A549 (cell line): Measurements from ENCODE around the gene PTP4A2. TPM values are rescaled to one million over a fixed set of nuclear protein-coding genes. Genes with fewer than 3 reads are reported as not detected.

Source experiments
- ATAC-seq, 2 experiments: fragments of 200-7000 bp in 1 of 2; fragments of >200 bp in 1 of 2; cut with Nextera tagmentation in 1 of 2; cut with Tn5 transposase in 1 of 2; 3 replicates each; pipeline versions ENCODE4 v1.8.0 to v1.9.1; 2018 to 2020; ENCODE audit warnings: mild to moderate bottlenecking in 1 of 2, moderate library complexity in 1 of 2
- CTCF ChIA-PET: fragments of 300-600 bp; sonication (Branson Sonifier 250); formaldehyde crosslinking; extraction: SDS; loops from one replicate; lab custom pipeline; 2021; ENCODE audit warnings: antibody characterized with exemption, inconsistent platforms; lab: Yijun Ruan, JAX
- POLR2A ChIA-PET: fragments of 350-600 bp; formaldehyde crosslinking; extraction: SDS; loops from one replicate; lab custom pipeline; 2021; ENCODE audit warnings: antibody characterized with exemption, inconsistent platforms; lab: Yijun Ruan, JAX
- DNase-seq, 2 experiments: peaks; one replicate each; pipeline versions ENCODE4 v3.0.0 to v3.0.0-alpha.2; 2011 to 2016; ENCODE audit warnings: low read depth in 1 of 2, low spot score in 1 of 2
- FAIRE-seq: peaks from 2 replicates; lab custom pipeline; 2011; peaks lifted over from hg19 to GRCh38; lab: Jason Lieb, UNC
- H3K27ac ChIP-seq, 2 experiments: fragments of >200 bp; sonication (Bioruptor Twin); formaldehyde crosslinking; 3 replicates each; pipeline ENCODE4 v1.5.1; 2016 to 2017
- H3K4me1 ChIP-seq: fragments of >200 bp; sonication (Bioruptor Twin); formaldehyde crosslinking; 3 replicates; pipeline ENCODE4 v1.6.1; 2016
- H3K4me2 ChIP-seq: fragments of >200 bp; sonication (Bioruptor Twin); formaldehyde crosslinking; 3 replicates; pipeline ENCODE4 v1.6.1; 2016
- H3K4me3 ChIP-seq: fragments of >200 bp; sonication (Bioruptor Twin); formaldehyde crosslinking; 3 replicates; pipeline ENCODE4 v1.5.1; 2016
- H3K9me3 ChIP-seq: fragments of >200 bp; sonication (Bioruptor Twin); formaldehyde crosslinking; 3 replicates; pipeline ENCODE4 v1.6.1; 2016
- BHLHE40 ChIP-seq: IDR thresholded peaks from 2 replicates; pipeline ENCODE4 v1.6.1; 2012; ENCODE audit warnings: low read depth, low read length, inconsistent platforms
- CBX8 ChIP-seq: fragments of 200-600 bp; sonication (generic); IDR thresholded peaks from 2 replicates; pipeline ENCODE4 v1.6.1; 2016
- CEBPB ChIP-seq, 2 experiments: fragments of >200 bp in 1 of 2; sonication (Bioruptor Twin) in 1 of 2; formaldehyde crosslinking in 1 of 2; IDR thresholded peaks; 2 replicates each; pipeline ENCODE4 v1.6.1; 2012 to 2016
- CHD2 ChIP-seq: fragments of 150-350 bp; IDR thresholded peaks from 2 replicates; pipeline ENCODE4 v1.6.1; 2014; ENCODE audit warnings: low read length; ENCODE audit not compliant: partially characterized antibody
- E2F6 ChIP-seq: IDR thresholded peaks from 2 replicates; pipeline ENCODE4 v1.6.1; 2012; ENCODE audit warnings: low read depth, borderline replicate concordance
- EP300 ChIP-seq, 2 experiments: fragments of >200 bp; sonication (Bioruptor Twin); formaldehyde crosslinking; IDR thresholded peaks; 2 replicates in 1 of 2; 3 replicates in 1 of 2; pipeline ENCODE4 v1.6.1; 2016 to 2017
- ESRRA ChIP-seq: fragments of 150-350 bp; IDR thresholded peaks from 2 replicates; pipeline ENCODE4 v1.6.1; 2014; ENCODE audit warnings: mild to moderate bottlenecking, low read length, borderline replicate concordance
- FOSB ChIP-seq: fragments of 250-450 bp; sonication (Bioruptor Pico); IDR thresholded peaks from 2 replicates; pipeline ENCODE4 v1.5.0; 2020; ENCODE audit warnings: mild to moderate bottlenecking, moderate library complexity
- FOSL2 ChIP-seq, 2 experiments: fragments of 450-650 bp in 1 of 2; fragments of >200 bp in 1 of 2; sonication (Bioruptor Twin) in 1 of 2; formaldehyde crosslinking; IDR thresholded peaks; 2 replicates each; pipeline versions ENCODE4 v1.5.0 to v1.6.1; 2016 to 2020; ENCODE audit warnings: mild to moderate bottlenecking in 1 of 2, moderate library complexity in 1 of 2
- HDAC2 ChIP-seq: fragments of 200-600 bp; sonication (generic); IDR thresholded peaks from 2 replicates; pipeline ENCODE4 v1.6.1; 2016
- HES2 ChIP-seq: fragments of >200 bp; sonication (Bioruptor Twin); formaldehyde crosslinking; IDR thresholded peaks from 2 replicates; pipeline ENCODE4 v1.6.1; 2016
- HEYL ChIP-seq: fragments of 250-450 bp; sonication (Bioruptor Pico); IDR thresholded peaks from 2 replicates; pipeline ENCODE4 v1.8.0; 2021; ENCODE audit warnings: mild to moderate bottlenecking, moderate library complexity
- MAZ ChIP-seq: fragments of 150-350 bp; IDR thresholded peaks from 2 replicates; pipeline ENCODE4 v1.6.1; 2014; ENCODE audit warnings: antibody characterized with exemption, low read depth, low read length, borderline replicate concordance
- NFE2L2 ChIP-seq: fragments of 150-350 bp; conservative IDR thresholded peaks from 2 replicates; pipeline ENCODE4 v1.6.1; 2014; ENCODE audit warnings: low read length
- NPAS2 ChIP-seq: fragments of 250-450 bp; sonication (Bioruptor Pico); IDR thresholded peaks from 2 replicates; pipeline ENCODE4 v1.8.0; 2022; ENCODE audit warnings: mild to moderate bottlenecking, moderate library complexity, borderline replicate concordance
- POLR2AphosphoS2 ChIP-seq: conservative IDR thresholded peaks from 2 replicates; pipeline ENCODE4 v1.6.1; 2012; ENCODE audit warnings: low read length, improper control_type of control experiment, inconsistent platforms
- RAD21 ChIP-seq, 2 experiments: fragments of >200 bp in 1 of 2; sonication (Bioruptor Twin) in 1 of 2; formaldehyde crosslinking in 1 of 2; IDR thresholded peaks in 1 of 2; conservative IDR thresholded peaks in 1 of 2; 2 replicates in 1 of 2; 3 replicates in 1 of 2; pipeline ENCODE4 v1.6.1; 2012 to 2018; ENCODE audit warnings: inconsistent platforms in 1 of 2
- RCOR1 ChIP-seq: fragments of 150-350 bp; IDR thresholded peaks from 2 replicates; pipeline ENCODE4 v1.6.1; 2014; ENCODE audit warnings: antibody characterized with exemption, low read length, low read depth
- RFX5 ChIP-seq: fragments of 450-650 bp; IDR thresholded peaks from 2 replicates; pipeline ENCODE4 v1.7.1; 2014; ENCODE audit warnings: antibody characterized with exemption, mild to moderate bottlenecking, moderate library complexity
- TFCP2L1 ChIP-seq: fragments of 250-450 bp; sonication (Bioruptor Pico); IDR thresholded peaks from 2 replicates; pipeline ENCODE4 v1.5.0; 2021; ENCODE audit warnings: mild to moderate bottlenecking
- TP53 ChIP-seq: fragments of 250-450 bp; sonication (Bioruptor Pico); IDR thresholded peaks from 2 replicates; pipeline ENCODE4 v1.5.0; 2021; ENCODE audit warnings: mild to moderate bottlenecking, moderate library complexity
- ZNF302 ChIP-seq: fragments of 250-450 bp; sonication (Bioruptor Pico); IDR thresholded peaks from 2 replicates; pipeline ENCODE4 v1.9.0; 2021; ENCODE audit warnings: inconsistent platforms, mild to moderate bottlenecking, moderate library complexity
- ZSCAN20 ChIP-seq: fragments of 250-450 bp; sonication (Bioruptor Pico); IDR thresholded peaks from 2 replicates; pipeline ENCODE4 v1.8.0; 2022; ENCODE audit warnings: mild to moderate bottlenecking, moderate library complexity
- WGBS: methylation state at CpG from one replicate; pipeline ENCODE4 v1.1.6; 2017; ENCODE audit errors: missing lambda C conversion rate; 5-methylcytosine and 5-hydroxymethylcytosine counted together
- polyA plus RNA-seq, 4 experiments: library from polyadenylated mRNA; depleted of rRNA in 3 of 4; stranded (reverse); fragments of >200 nt; fragmentation: RNase III in 1 of 4; extraction: RNeasy Plus Mini Kit Qiagen cat#74134 plus additional on column Dnase treatment in 1 of 4; gene quantifications; 2 replicates in 3 of 4; 3 replicates in 1 of 4; pipeline ENCODE4 v1.2.3, GENCODE V29; 2011 to 2017
- TF ChIP-seq, protein P1 (sequence below): IDR thresholded peaks from 2 replicates; pipeline ENCODE4 v1.6.1; 2012
- TF ChIP-seq, protein P2 (sequence below): fragments of 250-450 bp; sonication (Bioruptor Pico); IDR thresholded peaks from 2 replicates; pipeline ENCODE4 v1.5.0; 2020; ENCODE audit warnings: low read depth, mild to moderate bottlenecking, moderate library complexity

The PTP4A2 gene
- polyA plus RNA-seq, 2 of the 4 experiments (the other 2 are of a cell fraction): 234 to 563 TPM

DNA sequence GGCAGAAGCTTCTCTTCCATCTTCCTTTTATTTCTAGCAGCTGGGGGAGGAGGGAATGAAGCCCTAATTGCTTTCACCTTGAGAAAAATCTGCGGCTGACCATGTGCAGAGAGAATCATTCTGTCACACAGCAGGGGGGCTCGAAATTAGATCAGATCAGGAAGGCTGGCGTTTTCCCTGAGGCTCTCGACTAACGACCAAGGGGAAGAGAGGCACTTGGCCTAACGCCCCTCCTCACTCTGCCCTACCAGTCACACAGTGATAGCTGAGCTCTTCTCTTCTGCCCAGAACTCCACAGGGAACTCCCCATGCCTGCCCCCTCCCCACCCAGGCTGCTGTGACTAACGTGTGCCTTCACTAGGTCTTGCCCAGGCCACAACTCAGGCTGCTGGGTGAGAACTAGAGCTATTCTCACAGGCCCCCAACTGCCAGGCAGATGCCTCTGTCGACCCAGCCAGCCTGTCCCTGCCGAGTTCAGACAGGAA, 49.0 kb upstream of the PTP4A2 start:
- POLR2A ChIA-PET: no interaction called here
- Histone ChIP-seq H3K27ac (no peak overlapping the region), H3K4me2 (no peak overlapping the region), H3K4me1 (no peaks in the 10 kb centered on the region), H3K9me3 (no peaks in the 10 kb centered on the region), H3K4me3 (no peak overlapping the region)
- DNase-seq (no peak), ATAC-seq (no peak), FAIRE-seq (no peak)
- CTCF ChIA-PET: interaction anchor here (1.0 to 1.3 kb wide), 4 partner anchors 12 to 23 kb away, joined by 3 read pairs; no protein-coding TSS in a partner anchor
- TF ChIP-seq CEBPB (IDR thresholded peaks at IDR 0.05) (no peak), HES2 (no peak), NFE2L2 (no peak), BHLHE40 (no peak), HEYL (CRISPR knock-in tag) (no peak)
- WGBS: 69% methylated on average over 9 of the region's 9 CpGs

- H3K27ac ChIP-seq: no peak overlapping the region
- 44% methylated on average over 4 of the region's 4 CpGs for WGBS
- FAIRE-seq: no peak
- H3K4me3 ChIP-seq: no peak overlapping the region
- POLR2A ChIA-PET: no interaction called here
- no peak; a peak in 1 of 6 replicates for ATAC-seq
- CTCF ChIA-PET: interaction anchor here (1.0 to 1.6 kb wide), 3 partner anchors 9 to 22 kb away, joined by 4 to 8 read pairs (median 8); no protein-coding TSS in a partner anchor
- H3K4me2 ChIP-seq: no peak overlapping the region
- H3K9me3 ChIP-seq: no peaks in the 10 kb centered on the region
- no peak for DNase-seq
- TF ChIP-seq CHD2 (no peak), EP300 (IDR thresholded peaks at IDR 0.05) (no peak), NPAS2 (no peak), NFE2L2 (no peak), ZSCAN20 (CRISPR knock-in tag) (no peak), BHLHE40 (no peak), TFCP2L1 (no peak), POLR2AphosphoS2 (no peak), FOSB (CRISPR knock-in tag) (no peak)
- TF ChIP-seq, protein P1, sequence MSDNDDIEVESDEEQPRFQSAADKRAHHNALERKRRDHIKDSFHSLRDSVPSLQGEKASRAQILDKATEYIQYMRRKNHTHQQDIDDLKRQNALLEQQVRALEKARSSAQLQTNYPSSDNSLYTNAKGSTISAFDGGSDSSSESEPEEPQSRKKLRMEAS: no peak
- TF ChIP-seq, protein P2, sequence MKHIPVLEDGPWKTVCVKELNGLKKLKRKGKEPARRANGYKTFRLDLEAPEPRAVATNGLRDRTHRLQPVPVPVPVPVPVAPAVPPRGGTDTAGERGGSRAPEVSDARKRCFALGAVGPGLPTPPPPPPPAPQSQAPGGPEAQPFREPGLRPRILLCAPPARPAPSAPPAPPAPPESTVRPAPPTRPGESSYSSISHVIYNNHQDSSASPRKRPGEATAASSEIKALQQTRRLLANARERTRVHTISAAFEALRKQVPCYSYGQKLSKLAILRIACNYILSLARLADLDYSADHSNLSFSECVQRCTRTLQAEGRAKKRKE (CRISPR knock-in tag): no peak
- TF ChIP-seq, all 56 proteins: peak for 0
- H3K4me1 ChIP-seq: no peaks in the 10 kb centered on the region
These were observed 47.3 kb upstream of the PTP4A2 start for GRCh38 chr1:31985430-31985829.

GRCh38 chr1:31984419-31985347, 46.5 kb upstream of the PTP4A2 start:
- ATAC-seq (no peak), FAIRE-seq (no peak), DNase-seq (no peak)
- Histone ChIP-seq H3K9me3 (no peaks in the 10 kb centered on the region), H3K4me3 (no peak overlapping the region), H3K27ac (no peak overlapping the region), H3K4me1 (no peaks in the 10 kb centered on the region), H3K4me2 (no peak overlapping the region)
- CTCF ChIA-PET: interaction anchor here (1.0 to 1.6 kb wide), 3 partner anchors 8 to 21 kb away, joined by 4 to 8 read pairs (median 8); no protein-coding TSS in a partner anchor
- POLR2A ChIA-PET: interaction anchor here (1.0 kb wide), 1 partner anchor 12 kb away, joined by 3 read pairs; no protein-coding TSS in a partner anchor
- 90% methylated on average over 6 of the region's 6 CpGs for WGBS
- TF ChIP-seq ESRRA: no peak
- TF ChIP-seq TP53 (CRISPR knock-in tag): no peak
- TF ChIP-seq E2F6: no peak
- TF ChIP-seq HDAC2: no peak
- no peak for TF ChIP-seq FOSL2 (IDR thresholded peaks at IDR 0.05)
- TF ChIP-seq FOSL2 (CRISPR knock-in tag; IDR thresholded peaks at IDR 0.05): no peak
- no peak for TF ChIP-seq RFX5
- no peak for TF ChIP-seq ZNF302
- TF ChIP-seq RCOR1: no peak
- TF ChIP-seq FOSB (CRISPR knock-in tag): no peak
- TF ChIP-seq, protein P2 (CRISPR knock-in tag): no peak
- no peak for TF ChIP-seq MAZ
- no peak for TF ChIP-seq ZSCAN20 (CRISPR knock-in tag)
- TF ChIP-seq CBX8: no peak
- TF ChIP-seq RAD21 (conservative IDR thresholded peaks at IDR 0.05 in 1 of 2, IDR thresholded peaks at IDR 0.05 in 1 of 2): no peak
